Measurements from ENCODE around the gene TRABD2A.
"Not testable (repeated sequence)": the region's sequence is repeated elsewhere in the genome, so short reads cannot be mapped to it uniquely, and the experiment has no call there.

TRABD2A gene

DNA sequence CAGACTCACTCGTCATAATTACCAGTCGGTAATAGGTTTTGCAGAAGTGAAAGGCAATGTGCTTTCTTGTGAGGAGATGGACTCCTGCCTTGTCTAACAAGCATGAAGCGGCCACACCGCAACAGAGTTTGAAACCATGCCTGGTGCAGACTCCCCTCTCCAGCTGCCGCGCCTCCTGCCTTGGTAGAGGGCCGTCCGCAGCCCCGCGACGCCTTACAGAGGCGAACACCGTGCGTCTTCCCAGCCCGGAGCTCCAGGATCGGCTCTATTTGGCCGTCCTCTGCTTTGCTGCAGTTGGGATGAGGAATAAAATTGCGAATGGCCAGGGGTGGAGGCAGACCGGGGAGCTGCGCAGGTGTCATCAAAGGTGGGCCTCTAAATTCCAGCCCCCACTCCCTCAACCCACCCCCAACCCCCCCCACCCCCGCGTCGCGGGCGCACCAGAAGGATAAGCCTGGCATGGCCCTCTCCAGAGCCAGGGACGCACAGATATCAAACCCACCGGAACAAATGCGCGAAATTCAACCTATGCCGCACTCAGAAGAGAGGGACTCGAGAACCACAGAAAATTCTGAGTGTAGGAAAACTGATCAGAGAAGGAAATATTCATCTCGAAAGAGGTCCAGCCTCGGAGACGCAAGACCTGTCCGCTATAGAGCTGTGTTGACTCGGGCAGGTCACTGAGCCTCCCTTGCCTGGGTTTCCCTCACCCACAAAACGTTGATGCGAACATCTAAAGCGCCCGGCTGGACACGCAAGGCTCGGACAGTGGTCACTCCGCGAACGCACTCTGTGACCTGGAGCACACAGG is 1.1 kb downstream of the TRABD2A start:
- DNase-seq (ENCODE audit: low read depth in 2 of 2): no peak

GRCh38 chr2:84878896-84879583 is 1.8 kb downstream of the TRABD2A start:
- no peak for DNase-seq (ENCODE audit: low read depth in 2 of 2)

DNA sequence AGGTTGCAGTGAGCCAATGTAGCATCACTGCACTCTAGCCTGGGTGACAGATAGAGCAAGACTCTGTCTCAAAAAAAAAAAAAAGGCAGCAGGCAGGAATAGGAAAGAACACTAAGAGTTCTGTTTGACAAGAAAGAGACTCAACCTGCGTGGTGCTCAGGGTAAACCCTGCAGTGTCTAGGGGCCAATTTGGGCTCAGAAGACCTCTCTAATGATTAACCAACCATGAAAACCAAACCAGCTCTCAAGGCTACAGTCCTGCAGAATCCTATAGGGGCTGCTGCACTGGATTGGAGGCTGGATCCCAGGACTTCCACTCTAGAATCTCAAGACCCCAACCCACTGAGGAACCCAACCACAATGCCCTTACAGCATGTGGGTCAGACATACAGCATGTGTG is 2.4 kb downstream of the TRABD2A start:
- DNase-seq (ENCODE audit: low read depth in 2 of 2): no peak

GRCh38 chr2:84876369-84876768 is 4.5 kb downstream of the TRABD2A start:
- no peak for DNase-seq (ENCODE audit: low read depth in 2 of 2)

DNA sequence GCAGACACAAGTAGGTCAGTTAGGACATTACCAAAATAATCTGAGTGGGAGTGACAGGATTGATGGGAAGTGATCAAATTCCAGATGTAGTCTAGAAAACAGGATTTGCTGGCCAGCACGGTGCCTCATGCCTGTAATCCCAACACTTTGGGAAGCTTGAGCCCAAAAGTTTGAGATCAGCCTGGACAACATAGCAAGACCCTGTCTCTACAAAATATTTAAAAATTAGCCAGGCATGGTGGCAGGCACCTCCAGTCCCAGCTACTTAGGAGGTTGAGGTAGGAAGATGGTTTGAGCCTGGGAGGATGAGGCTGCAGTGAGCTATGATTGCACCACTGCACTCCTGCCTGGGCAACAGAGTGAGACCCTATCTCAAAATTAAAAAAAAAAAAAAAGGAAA is 5.3 kb downstream of the TRABD2A start:
- DNase-seq (ENCODE audit: low read depth in 2 of 2): not testable (repeated sequence)

GRCh38 chr2:84875213-84875560 is 5.7 kb downstream of the TRABD2A start:
- DNase-seq (ENCODE audit: low read depth in 2 of 2): no peak

DNA sequence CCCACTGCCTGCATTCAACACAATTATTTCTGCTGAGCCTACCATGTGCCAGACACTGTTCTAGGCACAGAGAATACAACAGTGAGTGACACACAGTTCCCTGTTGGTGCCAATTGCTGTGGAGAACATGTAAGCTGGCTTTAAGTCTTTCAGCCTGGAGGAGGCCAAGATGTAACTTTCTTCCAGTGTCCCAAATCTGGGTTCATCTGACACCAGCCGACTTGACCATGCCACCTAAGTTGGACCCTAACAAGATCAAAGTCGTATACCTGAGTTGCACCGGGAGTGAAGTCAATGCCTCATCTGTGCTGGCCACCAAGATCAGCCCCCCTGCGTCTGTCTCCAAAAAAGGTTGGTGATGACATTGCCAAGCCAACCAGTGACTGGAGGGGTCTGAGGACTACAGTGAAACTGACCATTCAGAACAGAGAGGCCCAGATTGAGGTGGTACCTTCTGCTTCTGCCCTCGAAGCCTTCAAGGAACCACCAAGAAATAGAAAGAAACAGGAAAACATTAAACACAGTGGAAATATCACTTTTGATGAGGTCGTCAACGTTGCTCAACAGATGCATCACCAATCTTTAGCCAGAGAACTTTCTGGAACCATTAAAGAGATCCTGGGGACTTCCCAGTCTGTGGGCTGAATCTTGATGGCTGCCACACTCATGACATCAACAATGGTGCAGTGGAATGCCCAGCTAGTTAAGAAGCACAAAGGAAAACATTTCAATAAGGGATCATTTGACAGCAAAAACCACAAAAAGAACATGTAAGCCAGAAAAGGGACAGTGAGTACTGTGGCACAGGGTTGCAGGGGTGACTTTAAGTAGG is 6.3 kb downstream of the TRABD2A start:
- no peak for DNase-seq (ENCODE audit: low read depth in 2 of 2)

DNA sequence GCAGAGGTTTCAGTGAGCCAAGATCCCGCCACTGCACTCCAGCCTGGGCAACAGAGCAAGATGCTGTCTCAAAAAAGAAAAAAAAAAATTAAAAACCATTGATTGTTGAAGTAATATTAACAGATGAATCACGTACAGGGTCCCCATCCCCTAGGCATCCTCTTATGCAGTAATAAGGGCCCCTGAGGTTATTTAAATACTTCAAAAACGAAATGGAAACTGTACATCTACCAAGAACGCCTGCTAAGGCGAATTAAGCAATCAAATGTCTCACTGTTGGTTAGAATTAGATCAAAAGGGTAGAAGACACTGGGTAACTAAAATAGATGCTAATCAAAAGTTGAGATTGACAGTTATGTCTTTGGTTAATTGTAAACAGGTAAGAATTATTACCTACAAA is 7.5 kb downstream of the TRABD2A start:
- no peak for DNase-seq (ENCODE audit: low read depth in 2 of 2)

GRCh38 chr2:84872691-84873090 is 8.2 kb downstream of the TRABD2A start:
- DNase-seq (ENCODE audit: low read depth in 2 of 2): not testable (repeated sequence)

DNA sequence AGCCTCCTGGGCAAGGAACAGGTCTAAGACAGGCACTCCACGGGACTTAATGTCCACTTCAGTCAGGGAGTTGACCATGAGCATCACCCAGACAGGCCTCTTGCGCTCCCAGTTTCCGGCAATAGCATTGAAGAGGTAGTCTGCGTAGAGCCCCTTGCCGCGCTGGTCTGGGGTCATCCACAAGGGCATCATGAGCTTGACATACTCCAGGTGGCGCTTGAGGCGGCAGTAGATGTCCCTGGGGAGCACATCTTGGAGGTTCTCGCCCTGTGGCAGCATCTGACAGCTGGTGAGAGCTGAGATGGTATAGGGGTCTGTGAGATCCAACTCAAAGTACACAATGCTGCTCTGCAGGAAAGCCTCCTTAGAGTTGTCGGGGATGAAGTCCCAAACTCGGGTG is 10.6 kb downstream of the TRABD2A start:
- DNase-seq (ENCODE audit: low read depth in 2 of 2): no peak

GRCh38 chr2:84868327-84868726 is 12.6 kb downstream of the TRABD2A start:
- not testable (repeated sequence) for DNase-seq (ENCODE audit: low read depth in 2 of 2)

DNA sequence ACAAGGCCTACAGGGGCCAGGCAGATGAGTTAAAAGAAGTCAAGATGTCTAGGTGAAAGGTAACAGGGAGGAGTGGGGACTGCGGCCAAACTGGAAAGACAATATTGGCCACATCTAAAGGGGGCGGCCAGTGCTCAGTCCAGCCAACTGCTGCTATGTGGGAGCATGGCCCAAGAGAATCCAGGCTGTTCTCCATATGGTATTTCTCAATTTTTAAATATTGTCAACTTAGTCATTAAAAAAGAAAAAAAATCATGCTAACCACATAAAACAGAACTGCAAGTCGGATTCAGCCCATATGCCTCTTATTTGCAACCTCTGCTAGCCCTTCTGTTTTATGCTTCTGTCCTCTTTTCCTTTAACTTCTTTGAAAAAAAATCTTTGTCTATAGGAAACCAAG is 14.8 kb downstream of the TRABD2A start:
- DNase-seq (ENCODE audit: low read depth in 2 of 2): no peak

DNA sequence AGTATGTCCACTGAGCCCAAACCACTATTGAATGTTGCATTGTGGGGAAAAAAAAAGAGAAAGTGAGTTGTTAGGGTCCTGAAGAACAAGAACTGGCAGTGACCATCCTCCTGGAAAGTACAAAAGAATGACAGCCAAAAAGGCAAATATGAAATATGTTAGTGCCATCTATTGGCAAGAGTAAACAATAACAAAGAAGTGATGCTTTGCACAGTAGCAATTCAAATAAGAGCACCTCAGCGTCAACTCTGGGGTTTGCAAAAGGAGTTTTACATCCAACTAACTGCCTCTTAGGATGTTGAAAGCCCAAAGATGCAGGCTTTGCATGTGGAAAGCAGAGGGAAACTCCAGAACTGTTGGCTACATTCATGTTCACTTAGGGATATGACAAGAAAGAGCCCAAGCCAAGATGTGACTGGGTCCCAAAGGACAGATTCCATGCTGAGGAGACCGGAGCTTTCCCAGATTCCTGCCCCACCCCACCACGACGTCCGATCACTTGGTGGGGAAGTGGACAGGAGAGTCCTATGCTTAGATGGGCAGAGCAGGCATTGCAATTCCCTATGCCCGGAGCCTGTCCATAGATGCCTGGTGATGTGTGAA is 15.6 kb downstream of the TRABD2A start:
- no peak for DNase-seq (ENCODE audit: low read depth in 2 of 2)

GRCh38 chr2:84862006-84862405 is 18.9 kb downstream of the TRABD2A start:
- no peak for DNase-seq (ENCODE audit: low read depth in 2 of 2)

- no peak for DNase-seq (ENCODE audit: low read depth in 2 of 2)
These were observed 19.3 kb downstream of the TRABD2A start for GRCh38 chr2:84861539-84861938.

GRCh38 chr2:84858937-84859336 is 21.9 kb downstream of the TRABD2A start:
- no peak for DNase-seq (ENCODE audit: low read depth in 2 of 2)

DNA sequence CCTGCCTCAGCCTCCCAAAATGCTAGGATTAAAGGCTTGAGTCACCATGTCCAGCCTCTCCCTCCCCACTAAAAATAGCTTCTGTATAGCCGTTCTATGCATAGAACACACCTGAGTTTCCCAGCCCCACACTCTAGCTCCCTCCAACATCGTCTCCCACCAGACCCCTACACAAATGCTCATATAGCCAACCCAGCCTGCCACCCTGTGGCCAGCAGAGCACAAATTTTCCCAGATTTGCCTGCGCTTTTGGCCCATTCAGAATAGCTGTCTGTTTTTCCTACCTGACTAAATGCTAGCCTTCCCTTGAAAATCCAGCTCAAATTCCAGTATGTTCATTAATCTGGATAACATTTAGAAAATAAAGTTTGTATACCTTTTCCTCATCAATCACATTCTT is 22.8 kb downstream of the TRABD2A start:
- DNase-seq (ENCODE audit: low read depth in 2 of 2): no peak

DNA sequence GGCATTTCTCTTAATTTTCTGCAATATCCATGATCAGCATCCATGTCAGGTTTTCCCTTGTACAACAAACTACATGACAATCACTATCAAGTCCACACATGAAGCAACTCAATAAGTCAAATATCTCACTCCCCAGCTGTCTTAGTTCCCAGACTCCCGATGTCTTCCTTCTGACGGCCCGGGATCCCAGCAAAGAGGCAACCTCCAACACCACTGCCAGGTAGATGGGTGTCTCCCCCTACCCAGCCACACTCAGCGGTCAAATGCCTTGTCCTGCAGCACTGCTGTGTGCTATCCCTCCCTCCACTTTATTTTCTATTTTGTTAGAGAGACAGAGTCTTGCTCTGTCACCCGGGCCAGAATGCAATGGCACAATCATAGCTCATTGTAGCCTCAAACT is 23.3 kb downstream of the TRABD2A start:
- no peak for DNase-seq (ENCODE audit: low read depth in 2 of 2)

DNA sequence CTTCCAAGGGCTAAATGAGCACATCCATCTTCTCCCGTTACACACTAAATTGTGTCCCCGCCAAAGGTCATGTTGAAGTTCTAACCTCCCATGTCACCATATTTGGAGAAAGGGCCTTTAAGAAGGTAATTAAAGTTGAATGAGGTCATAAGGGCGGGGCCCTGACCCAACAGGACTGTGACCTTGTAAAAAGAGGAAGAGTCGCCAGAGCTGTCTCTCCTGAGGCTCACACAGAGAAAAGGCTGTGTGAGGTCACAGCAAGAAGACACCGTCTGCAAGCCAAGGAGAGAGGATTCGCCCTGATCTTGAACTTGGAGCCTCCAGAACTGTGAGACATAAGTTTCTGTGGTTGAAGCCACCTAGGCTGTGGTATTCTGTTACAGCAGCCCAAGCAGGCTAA is 24.1 kb downstream of the TRABD2A start:
- peak in 1 of 2 donors; percentile 41 for DNase-seq (ENCODE audit: low read depth in 2 of 2)

DNA sequence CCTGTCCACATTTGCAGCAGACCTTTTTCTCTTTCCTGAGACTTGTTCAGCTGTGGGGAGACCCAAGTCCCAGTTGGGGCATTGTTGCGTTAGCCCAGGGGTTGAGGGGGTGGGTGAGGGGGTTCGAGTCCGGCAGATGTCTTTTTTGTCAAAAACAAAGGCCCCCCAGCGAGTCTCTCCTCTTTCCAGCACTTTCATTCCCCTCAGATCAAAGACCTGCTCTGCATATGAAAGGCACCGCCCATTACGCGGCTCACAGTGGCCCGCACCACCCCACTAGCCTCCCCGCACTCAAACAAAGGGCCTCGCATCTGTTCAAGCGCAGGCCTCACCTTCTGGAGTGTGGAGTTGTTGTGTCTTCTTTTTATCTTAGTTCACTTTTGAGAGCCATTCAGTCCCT is 25.2 kb downstream of the TRABD2A start:
- DNase-seq (ENCODE audit: low read depth in 2 of 2): no peak

DNA sequence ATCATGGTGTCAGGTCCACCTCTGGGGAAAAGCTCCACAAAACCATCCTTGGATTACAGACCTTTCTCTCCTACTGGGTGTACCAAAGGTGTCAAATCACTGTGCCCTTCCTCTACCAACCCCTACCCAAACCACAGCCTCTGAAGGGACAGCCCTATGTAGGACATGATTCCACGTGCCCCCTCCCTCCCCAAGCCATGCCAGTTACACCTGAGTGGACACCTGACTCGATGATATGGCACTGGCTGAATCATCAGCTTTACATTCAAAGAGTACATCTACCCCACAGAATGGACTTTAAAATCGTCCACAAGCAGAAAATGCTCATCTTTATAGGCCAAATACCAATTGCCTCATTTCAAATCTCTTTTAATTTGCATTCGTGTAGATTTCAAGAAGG is 26.0 kb downstream of the TRABD2A start:
- DNase-seq (ENCODE audit: low read depth in 2 of 2): no peak

DNA sequence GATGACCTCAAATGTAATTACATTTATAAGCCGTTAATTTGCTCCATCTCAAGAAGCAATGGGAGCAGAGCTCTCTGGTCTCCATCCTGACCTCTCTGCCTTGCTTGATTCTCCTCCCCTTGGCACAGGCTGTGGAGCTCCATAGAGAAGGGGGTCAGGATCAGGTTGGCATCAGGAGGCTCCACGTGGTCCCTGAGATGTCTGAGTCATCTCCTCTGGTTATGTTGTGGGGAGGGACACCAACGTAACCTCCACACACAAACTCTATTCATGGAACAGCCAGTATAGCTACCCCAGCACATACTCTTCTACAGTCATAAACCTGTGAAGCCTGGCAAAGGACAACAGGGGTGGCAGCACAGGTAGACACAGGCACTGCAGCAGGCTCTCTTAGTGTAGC is 29.0 kb downstream of the TRABD2A start:
- DNase-seq (ENCODE audit: low read depth in 2 of 2): no peak
